DOHH2 (cell line): Measurements from ENCODE around the gene OCSTAMP.

Experiments
- H3F3A ChIP-seq: fragments of 200-600 bp; sonication (generic), shearing (Covaris generic); 2 replicates; pipeline ENCODE4 v1.6.0; 2016; ENCODE audit warnings: antibody characterized with exemption, mild to moderate bottlenecking; ENCODE audit not compliant: control insufficient read depth, insufficient read depth
- H3K27ac ChIP-seq: fragments of 200-600 bp; sonication (generic); 2 replicates; pipeline ENCODE4 v1.5.1; 2014; ENCODE audit warnings: low read depth, mild to moderate bottlenecking, low read length, moderate library complexity
- H3K27me3 ChIP-seq: fragments of 200-600 bp; sonication (generic); 2 replicates; pipeline ENCODE4 v1.6.1; 2014; ENCODE audit warnings: mild to moderate bottlenecking, low read length, mixed read lengths; ENCODE audit not compliant: control insufficient read depth
- H3K36me3 ChIP-seq: fragments of 200-600 bp; sonication (generic); 2 replicates; pipeline ENCODE4 v1.6.1; 2014; ENCODE audit warnings: mild to moderate bottlenecking, low read length, moderate library complexity, mixed read lengths; ENCODE audit not compliant: control insufficient read depth
- H3K4me1 ChIP-seq: fragments of 200-600 bp; sonication (generic); 2 replicates; pipeline ENCODE4 v1.6.1; 2014; ENCODE audit warnings: mild to moderate bottlenecking, low read length, mixed read lengths; ENCODE audit not compliant: control insufficient read depth
- H3K4me2 ChIP-seq: fragments of 200-600 bp; sonication (generic); 2 replicates; pipeline ENCODE4 v1.6.0; 2014; ENCODE audit warnings: mild to moderate bottlenecking, low read length, moderate library complexity
- H3K4me3 ChIP-seq: fragments of 200-600 bp; sonication (generic); 2 replicates; pipeline ENCODE4 v1.5.1; 2014; ENCODE audit warnings: mild to moderate bottlenecking, low read length, mixed read lengths
- H3K79me2 ChIP-seq: fragments of 200-600 bp; sonication (generic); 2 replicates; pipeline ENCODE4 v1.6.1; 2014; ENCODE audit warnings: mild to moderate bottlenecking, low read length, mixed read lengths; ENCODE audit not compliant: control insufficient read depth
- H3K9me2 ChIP-seq: fragments of 200-600 bp; sonication (generic); replicated peaks from 2 replicates; pipeline ENCODE4 v1.6.1; 2014; ENCODE audit warnings: mild to moderate bottlenecking, low read length, mixed read lengths; ENCODE audit not compliant: control insufficient read depth
- H3K9me3 ChIP-seq: fragments of 200-600 bp; sonication (generic); 2 replicates; pipeline ENCODE4 v1.6.1; 2014; ENCODE audit warnings: antibody characterized with exemption, low read length, mixed read lengths; ENCODE audit not compliant: control insufficient read depth, insufficient read depth
- H4K20me1 ChIP-seq: fragments of 200-600 bp; sonication (generic); 2 replicates; pipeline ENCODE4 v1.6.0; 2014; ENCODE audit warnings: low read depth, mild to moderate bottlenecking, antibody characterized with exemption, low read length, moderate library complexity; ENCODE audit not compliant: control insufficient read depth, insufficient read depth
- CTCF ChIP-seq: fragments of 200-600 bp; sonication (generic); IDR thresholded peaks from one replicate; pipeline ENCODE4 v1.5.1; 2014; ENCODE audit warnings: antibody characterized with exemption, mild to moderate bottlenecking, low read depth, low read length; ENCODE audit not compliant: poor library complexity, severe bottlenecking
- EZH2phosphoT487 ChIP-seq: fragments of 200-600 bp; sonication (generic); IDR thresholded peaks from 2 replicates; pipeline ENCODE4 v1.6.1; 2017; ENCODE audit warnings: borderline replicate concordance, mild to moderate bottlenecking, antibody characterized with exemption, low read length, moderate library complexity, mixed read lengths

Gene OCSTAMP

GRCh38 chr20:46549188-46549972 is 1.1 kb downstream of the OCSTAMP start:
- Histone ChIP-seq H3K79me2 (no peaks in the 10 kb centered on the region), H3K36me3 (no peaks in the 10 kb centered on the region), H4K20me1 (no peaks in the 10 kb centered on the region), H3K27me3 (peaks cover 3% of the 10 kb centered on the region; the same call in 1 of the 2 replicates), H3F3A (no peaks in the 10 kb centered on the region), H3K27ac (no peak overlapping the region), H3K4me1 (peaks cover 8% of the 10 kb centered on the region), H3K9me2 (no peaks in the 10 kb centered on the region), H3K4me2 (no peak overlapping the region), H3K4me3 (no peak overlapping the region), H3K9me3 (no peaks in the 10 kb centered on the region)
- TF ChIP-seq CTCF (no peak), EZH2phosphoT487 (no peak)

GRCh38 chr20:46548688-46549087 is 1.8 kb downstream of the OCSTAMP start:
- Histone ChIP-seq H3K4me1 (peaks cover 8% of the 10 kb centered on the region), H3K4me2 (no peak overlapping the region), H3K36me3 (no peaks in the 10 kb centered on the region)

GRCh38 chr20:46547995-46548394 is 2.5 kb downstream of the OCSTAMP start:
- TF ChIP-seq CTCF (no peak), EZH2phosphoT487 (no peak)
- H3K4me1 ChIP-seq: peaks cover 4% of the 10 kb centered on the region
- H3K9me2 ChIP-seq: no peaks in the 10 kb centered on the region
- H3K27ac ChIP-seq: no peak overlapping the region
- no peaks in the 10 kb centered on the region for H3K9me3 ChIP-seq
- no peaks in the 10 kb centered on the region for H3K27me3 ChIP-seq
- no peaks in the 10 kb centered on the region for H3K36me3 ChIP-seq
- no peaks in the 10 kb centered on the region for H3F3A ChIP-seq
- no peak overlapping the region for H3K4me2 ChIP-seq
- no peaks in the 10 kb centered on the region for H4K20me1 ChIP-seq
- no peak overlapping the region for H3K4me3 ChIP-seq
- no peaks in the 10 kb centered on the region for H3K79me2 ChIP-seq

More at GRCh38 chr20:46548688-46549087, 1.8 kb downstream of the OCSTAMP start:
- Histone ChIP-seq H3K27me3 (no peaks in the 10 kb centered on the region), H3K9me2 (no peaks in the 10 kb centered on the region), H4K20me1 (no peaks in the 10 kb centered on the region), H3K9me3 (no peaks in the 10 kb centered on the region), H3K27ac (no peak overlapping the region), H3K79me2 (no peaks in the 10 kb centered on the region), H3K4me3 (no peak overlapping the region), H3F3A (no peaks in the 10 kb centered on the region)
- TF ChIP-seq EZH2phosphoT487 (no peak), CTCF (no peak)
